ENCODE measurements around the gene ZFP64.

GRCh38 chr20:52154575-52154974 lies 37.0 kb downstream of the ZFP64 start:
- TF ChIP-seq CTCF (IDR thresholded peaks at IDR 0.05; ENCODE audit: insufficient read depth, low read depth, low read length), result no peak
- TF ChIP-seq EZH2 (IDR thresholded peaks at IDR 0.05; ENCODE audit: insufficient read depth, low read length), result no peak
